Endothelial cell of umbilical vein (primary cell): ENCODE measurements around the gene KCNE2. TPM values are rescaled to one million over a fixed set of nuclear protein-coding genes. Genes with fewer than 3 reads are reported as not detected.
"Not testable (repeated sequence)": the region's sequence is repeated elsewhere in the genome, so short reads cannot be mapped to it uniquely, and the experiment has no call there.

ENCODE experiments used
- BruUV-seq: library from RNA; stranded (reverse); fragments of 400-500 nt; replicated peaks from 2 replicates; lab custom pipeline; 2021; lab: Mats Ljungman, UMichigan
- CTCF ChIA-PET: fragments of 300-600, 350-600 bp; sonication (Branson Sonifier 250); formaldehyde crosslinking; loops from one replicate; lab custom pipeline; 2021; ENCODE audit warnings: antibody characterized with exemption, inconsistent platforms; lab: Charles Lee
- POLR2A ChIA-PET: fragments of 300-600, 350-600 bp; sonication (Branson Sonifier 250); formaldehyde crosslinking; loops from one replicate; lab custom pipeline; 2021; ENCODE audit warnings: antibody characterized with exemption, inconsistent platforms; lab: Charles Lee
- DNase-seq: peaks from one replicate; pipeline ENCODE4 v3.0.0-alpha.2; 2011; ENCODE audit warnings: low read depth, low spot score
- FAIRE-seq: peaks from 2 replicates; lab custom pipeline; 2011; peaks lifted over from hg19 to GRCh38; lab: Jason Lieb, UNC
- H2AFZ ChIP-seq: 2 replicates; pipeline ENCODE4 v1.6.0; 2012; ENCODE audit warnings: low read depth, low read length, control low read depth, inconsistent platforms
- H3K27ac ChIP-seq: 2 replicates; pipeline ENCODE4 v1.5.1; 2011; ENCODE audit warnings: low read depth, mild to moderate bottlenecking, control low read depth, low read length, moderate library complexity; ENCODE audit not compliant: insufficient read depth
- H3K27me3 ChIP-seq, 2 experiments: 2 replicates each; pipeline versions ENCODE4 v1.6.0 to v1.6.1; 2011; ENCODE audit warnings: low read length in 2 of 2, mixed read lengths in 1 of 2; ENCODE audit not compliant: control insufficient read depth in 2 of 2, insufficient read depth in 2 of 2
- H3K36me3 ChIP-seq, 2 experiments: 2 replicates in 1 of 2; 3 replicates in 1 of 2; pipeline ENCODE4 v1.5.1; 2011; ENCODE audit warnings: low read length in 2 of 2, mild to moderate bottlenecking in 1 of 2, moderate library complexity in 1 of 2; ENCODE audit not compliant: control insufficient read depth in 2 of 2, insufficient read depth in 2 of 2; ENCODE audit errors: extremely low read depth in 1 of 2
- H3K4me1 ChIP-seq: 3 replicates; pipeline ENCODE4 v1.5.1; 2011; ENCODE audit warnings: mild to moderate bottlenecking, low read length; ENCODE audit not compliant: control insufficient read depth, insufficient read depth; ENCODE audit errors: extremely low read depth
- H3K4me2 ChIP-seq: 2 replicates; pipeline ENCODE4 v1.6.1; 2011; ENCODE audit warnings: low read length, control low read depth, mixed read lengths; ENCODE audit not compliant: insufficient read depth
- H3K4me3 ChIP-seq, 3 experiments: fragments of 200-600 bp in 1 of 3; sonication (generic), shearing (Covaris generic) in 1 of 3; replicated peaks in 1 of 3; 2 replicates each; pipeline ENCODE4 v1.5.1; 2011 to 2016; ENCODE audit warnings: control low read depth in 3 of 3, low read length in 3 of 3, mild to moderate bottlenecking in 2 of 3, inconsistent platforms in 1 of 3, low read depth in 1 of 3, moderate library complexity in 1 of 3; ENCODE audit not compliant: insufficient read depth in 1 of 3
- H3K79me2 ChIP-seq: 2 replicates; pipeline ENCODE4 v1.6.0; 2012; ENCODE audit warnings: low read length, inconsistent platforms; ENCODE audit not compliant: control insufficient read depth, insufficient read depth
- H3K9ac ChIP-seq: replicated peaks from 2 replicates; pipeline ENCODE3; 2011; ENCODE audit warnings: low read length, control low read depth; ENCODE audit not compliant: insufficient read depth; ENCODE audit errors: extremely low read depth
- H3K9me1 ChIP-seq: replicated peaks from 3 replicates; pipeline ENCODE4 v1.6.0; 2011; ENCODE audit warnings: mild to moderate bottlenecking, low read length; ENCODE audit not compliant: control insufficient read depth, insufficient read depth; ENCODE audit errors: extremely low read depth
- H3K9me3 ChIP-seq: replicated peaks from 2 replicates; pipeline ENCODE4 v1.5.1; 2012; ENCODE audit warnings: low read length, inconsistent platforms; ENCODE audit not compliant: control insufficient read depth, insufficient read depth
- H4K20me1 ChIP-seq: replicated peaks from 2 replicates; pipeline ENCODE3; 2011; ENCODE audit warnings: mild to moderate bottlenecking, low read length; ENCODE audit not compliant: control insufficient read depth, insufficient read depth; ENCODE audit errors: extremely low read depth
- dilution Hi-C: fragments of 300-500 bp; cut with MboI; formaldehyde crosslinking; loops from one replicate; pipeline ENCODE4 v1.15.0; 2019; ENCODE audit warnings: low sequenced_read_pairs; ENCODE audit not compliant: extremely low pct_ligation_motif_present
- intact Hi-C: fragments of 100-400 bp; cut with micrococcal nuclease; formaldehyde crosslinking; loops from one replicate; pipeline ENCODE4 v1.10.0; 2022
- polyA plus RNA-seq, 4 experiments: library from polyadenylated mRNA; depleted of rRNA in 3 of 4; stranded (reverse) in 3 of 4; unstranded in 1 of 4; fragments of >200 nt; gene quantifications; 2 replicates each; pipeline versions ENCODE4 v1.2.1 to v1.2.3, GENCODE V29; 2011 to 2012; ENCODE audit warnings: missing spikeins in 1 of 4
- total RNA-seq: library from RNA; stranded (reverse); gene quantifications from 2 replicates; pipeline ENCODE4 v1.2.3, GENCODE V29; 2021

The KCNE2 gene
- total and polyA plus RNA-seq, 2 donors (not counting 3 experiments of a cell fraction or from before 2014, with no cell fraction given), result not detected

- H3K4me2 ChIP-seq, H4K20me1 ChIP-seq: not testable (repeated sequence)
Observed at GRCh38 chr21:34375619-34375972, 11.8 kb downstream of the KCNE2 start.

GRCh38 chr21:34383138-34383537 is 19.3 kb downstream of the KCNE2 start:
- H3K4me1 ChIP-seq, H4K20me1 ChIP-seq, H2AFZ ChIP-seq, H3K27me3 ChIP-seq, H3K9ac ChIP-seq, H3K9me3 ChIP-seq, DNase-seq, H3K79me2 ChIP-seq, FAIRE-seq, BruUV-seq, POLR2A ChIA-PET, H3K9me1 ChIP-seq, H3K36me3 ChIP-seq, H3K27ac ChIP-seq, dilution Hi-C loops, H3K4me2 ChIP-seq, intact Hi-C loops, H3K4me3 ChIP-seq, CTCF ChIA-PET: not testable (repeated sequence)

More at GRCh38 chr21:34375619-34375972, 11.8 kb downstream of the KCNE2 start:
- CTCF ChIA-PET, H3K27me3 ChIP-seq, H3K9me1 ChIP-seq, intact Hi-C loops, H3K36me3 ChIP-seq, H3K4me1 ChIP-seq, H3K4me3 ChIP-seq, dilution Hi-C loops, H3K79me2 ChIP-seq, H2AFZ ChIP-seq, FAIRE-seq, H3K9me3 ChIP-seq, H3K27ac ChIP-seq, H3K9ac ChIP-seq, DNase-seq, POLR2A ChIA-PET: not testable (repeated sequence)
- BruUV-seq, result TSS peak; percentile 39

DNA sequence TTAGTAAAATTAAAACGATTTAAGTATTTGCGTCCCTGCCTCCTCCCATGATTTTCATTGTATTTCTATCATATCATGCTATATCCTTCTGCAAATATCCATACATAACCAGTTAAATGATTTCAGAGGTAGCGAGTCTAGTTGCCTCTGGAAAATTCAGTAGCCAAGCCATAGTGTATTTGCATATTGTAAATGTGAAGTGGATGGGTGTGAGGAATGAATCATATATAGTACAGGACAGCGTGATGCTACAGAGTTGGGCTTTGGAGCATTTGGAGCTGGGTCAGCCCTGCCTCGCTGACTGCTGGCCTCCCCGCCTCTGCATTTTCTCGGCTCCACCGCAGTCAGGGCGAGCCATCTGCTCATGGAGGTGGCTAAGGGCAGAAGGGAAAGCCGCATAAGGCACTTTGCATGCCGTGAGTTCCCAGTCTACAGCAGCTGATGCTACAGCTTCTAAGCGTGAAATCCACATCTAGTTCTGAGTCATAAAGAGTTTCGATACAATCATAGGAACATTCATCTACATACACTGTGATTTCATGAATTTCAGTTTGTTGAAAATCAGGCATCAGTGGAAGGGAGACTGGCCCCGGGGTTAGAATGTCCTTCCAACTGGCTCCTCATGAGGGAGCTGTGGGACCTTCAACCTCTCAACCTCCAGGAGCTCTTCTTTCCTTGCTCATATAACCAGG is 20.1 kb downstream of the KCNE2 start:
- DNase-seq, H3K27me3 ChIP-seq, intact Hi-C loops, H3K4me2 ChIP-seq, H3K4me1 ChIP-seq, POLR2A ChIA-PET, H3K9me3 ChIP-seq, H2AFZ ChIP-seq, H3K27ac ChIP-seq, BruUV-seq, H3K79me2 ChIP-seq, H3K9ac ChIP-seq, H3K36me3 ChIP-seq, dilution Hi-C loops, H4K20me1 ChIP-seq, CTCF ChIA-PET, H3K9me1 ChIP-seq, H3K4me3 ChIP-seq: not testable (repeated sequence)
- FAIRE-seq, result peak; percentile 28

GRCh38 chr21:34400522-34400921 is 36.7 kb downstream of the KCNE2 start:
- H3K9me3 ChIP-seq, POLR2A ChIA-PET, H3K27ac ChIP-seq, H4K20me1 ChIP-seq, H3K27me3 ChIP-seq, DNase-seq, H3K36me3 ChIP-seq, H3K4me1 ChIP-seq, intact Hi-C loops, H3K9me1 ChIP-seq, BruUV-seq, H3K4me3 ChIP-seq, H3K4me2 ChIP-seq, dilution Hi-C loops, FAIRE-seq, H3K79me2 ChIP-seq, H2AFZ ChIP-seq, CTCF ChIA-PET, H3K9ac ChIP-seq: not testable (repeated sequence)
